ENCODE measurements around the gene COQ4.
"Not testable (repeated sequence)": the region's sequence is repeated elsewhere in the genome, so short reads cannot be mapped to it uniquely, and the experiment has no call there.

COQ4 gene

DNA sequence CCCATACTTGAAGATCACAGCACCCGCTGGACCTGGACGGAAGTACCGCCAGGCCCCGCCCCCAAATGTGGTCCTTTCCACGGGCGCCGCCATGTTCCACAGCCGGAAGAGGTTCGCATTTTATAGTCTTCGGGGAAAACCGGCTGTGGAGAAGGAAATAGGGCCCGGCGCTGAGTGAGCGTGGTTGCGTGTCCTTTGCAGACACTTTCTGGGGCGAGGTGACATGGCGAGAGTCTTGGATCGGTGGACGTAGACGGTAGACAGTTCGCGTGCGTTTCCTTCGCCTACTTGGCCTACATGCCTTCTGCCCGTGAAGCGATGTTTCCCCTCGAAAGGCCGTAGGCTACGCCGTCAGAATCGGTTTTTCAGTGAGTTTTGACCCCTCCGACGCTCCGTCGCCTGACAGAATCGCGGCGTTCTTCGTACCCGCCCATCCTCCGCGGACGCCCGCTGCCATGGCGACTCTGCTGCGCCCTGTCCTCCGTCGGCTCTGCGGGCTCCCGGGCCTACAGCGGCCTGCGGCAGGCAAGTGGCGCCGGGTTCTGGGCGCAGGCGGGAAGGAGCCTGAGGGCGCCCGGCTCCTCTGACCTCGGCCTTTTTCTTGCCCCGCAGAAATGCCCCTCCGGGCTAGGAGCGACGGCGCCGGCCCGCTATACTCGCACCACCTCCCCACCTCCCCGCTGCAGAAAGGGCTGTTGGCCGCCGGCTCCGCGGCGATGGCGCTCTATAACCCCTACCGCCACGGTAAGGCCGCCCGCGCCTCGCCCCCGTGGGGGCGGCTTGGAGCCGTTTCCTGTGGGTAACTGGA lies at the start of gene COQ4, which contains the start of gene TRUB2:
Gene COQ4, plus strand, starts transcription at position 436 of the 808 bp plus-strand sequence. Its CDS starts 20 bp downstream, at position 456.
Gene TRUB2, minus strand, starts transcription at position 44 of the 808 bp plus-strand sequence. Its CDS starts 39 bp downstream, at position 5.
- TF ChIP-seq CTCF (IDR thresholded peaks at IDR 0.05): no peak
- H3K27ac ChIP-seq: peak within 1 kb of the TSS; percentile 55 to 94
- H3K4me3 ChIP-seq: peak within 1 kb of the TSS; percentile 83
- DNase-seq (ENCODE audit: low spot score): peak; percentile 96

- DNase-seq (ENCODE audit: low spot score): no peak
Measured at GRCh38 chr9:128274245-128274644, 48.4 kb upstream of the COQ4 start.

GRCh38 chr9:128275198-128276007 lies 47.2 kb upstream of the COQ4 start, which contains the start of gene GOLGA2:
Gene GOLGA2 (minus strand): TSS chr9:128276007. CDS start chr9:128275976, 31 bp downstream.
- no peak for TF ChIP-seq CTCF (IDR thresholded peaks at IDR 0.05)
- Histone ChIP-seq H3K27ac (peak within 1 kb of the TSS; percentile 91), H3K4me3 (peak within 1 kb of the TSS; percentile 83)
- no peak for DNase-seq (ENCODE audit: low spot score)

More at GRCh38 chr9:128274245-128274644, 48.4 kb upstream of the COQ4 start:
- no peak for TF ChIP-seq CTCF (IDR thresholded peaks at IDR 0.05)
- Histone ChIP-seq H3K27ac (peak overlapping the region; percentile 91), H3K4me3 (peak overlapping the region; percentile 83)

GRCh38 chr9:128276008-128276573 lies 46.5 kb upstream of the COQ4 start, which contains the start of gene SWI5:
Gene SWI5 (plus strand): TSS chr9:128276276.
- peak; percentile 99 for DNase-seq (ENCODE audit: low spot score)
- Histone ChIP-seq H3K4me3 (peak within 1 kb of the TSS; percentile 83), H3K27ac (peak within 1 kb of the TSS; percentile 91)
- TF ChIP-seq CTCF (IDR thresholded peaks at IDR 0.05): no peak

DNA sequence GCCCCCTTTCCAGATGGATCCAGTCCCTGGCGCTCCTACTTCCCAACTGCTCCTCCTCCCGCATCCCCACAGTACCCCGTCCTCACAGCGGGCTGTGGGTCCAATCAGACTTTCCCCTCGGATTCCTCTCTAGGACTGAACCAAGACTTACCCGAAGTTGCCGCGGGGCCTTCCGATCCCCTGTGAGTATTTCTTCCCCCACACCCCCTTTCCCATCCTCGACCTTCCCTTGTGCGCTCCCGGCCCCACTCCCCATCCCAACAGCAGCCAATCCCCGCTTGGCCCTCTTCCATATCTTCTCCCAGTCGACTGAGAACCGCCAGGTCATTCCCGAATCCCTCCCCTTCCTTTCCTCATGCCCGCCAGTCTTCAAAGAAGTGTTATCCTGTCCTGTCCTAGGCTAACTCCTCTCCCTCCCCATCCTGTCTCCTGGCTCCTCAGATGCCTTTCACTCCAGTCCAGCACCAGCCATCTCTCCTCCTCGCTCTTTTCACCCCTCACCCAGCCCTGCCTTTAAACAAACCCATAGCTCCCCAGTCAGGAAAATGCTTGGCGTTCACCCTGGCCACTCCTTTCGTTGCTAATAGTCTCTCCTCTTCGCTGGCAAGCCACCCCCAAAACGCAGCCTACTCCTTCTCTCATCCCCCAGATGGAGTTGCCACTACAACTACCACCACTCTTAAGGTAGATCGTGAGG lies 45.9 kb upstream of the COQ4 start:
- no peak for TF ChIP-seq CTCF (IDR thresholded peaks at IDR 0.05)
- Histone ChIP-seq H3K4me3 (peak overlapping the region; percentile 83), H3K27ac (peak overlapping the region; percentile 86 to 87)
- DNase-seq (ENCODE audit: low spot score): peak; percentile 79

GRCh38 chr9:128279088-128280073 lies 43.3 kb upstream of the COQ4 start:
- not testable (repeated sequence) for H3K27ac ChIP-seq; H3K4me3 ChIP-seq; DNase-seq (ENCODE audit: low spot score)
